Stimulated activated CD8-positive, alpha-beta memory T cell treated with anti-CD3 and anti-CD28 coated beads, Interleukin-4, amount 100 ng/mL, for 4 hours (primary cell): ENCODE data around the gene LAMP5.

ENCODE experiments used
- DNase-seq, 2 donors: peaks; one replicate each; pipeline ENCODE4 v3.0.0-alpha.2; 2020; ENCODE audit warnings: low read depth in 2 of 2, low spot score in 1 of 2

The LAMP5 gene

GRCh38 chr20:9514461-9515213, at the start of gene LAMP5:
TSS of gene LAMP5 (plus strand) at chr20:9514590. CDS start at chr20:9514853, 263 bp downstream.
- DNase-seq = no peak

GRCh38 chr20:9467995-9468394, 46.4 kb upstream of the LAMP5 start:
- no peak for DNase-seq

GRCh38 chr20:9474835-9475415, 39.5 kb upstream of the LAMP5 start:
- no peak for DNase-seq

- DNase-seq = no peak
Measured at GRCh38 chr20:9475456-9475855, 38.9 kb upstream of the LAMP5 start.

- DNase-seq = no peak
Measured at GRCh38 chr20:9476174-9476573, 38.2 kb upstream of the LAMP5 start.

- no peak for DNase-seq
Measured at GRCh38 chr20:9476637-9477036, 37.8 kb upstream of the LAMP5 start.

GRCh38 chr20:9478771-9479170, 35.6 kb upstream of the LAMP5 start:
- no peak for DNase-seq

- DNase-seq = no peak
Measured at GRCh38 chr20:9480066-9480465, 34.3 kb upstream of the LAMP5 start.

GRCh38 chr20:9482180-9482579, 32.2 kb upstream of the LAMP5 start:
- no peak for DNase-seq

- DNase-seq = no peak
Measured at GRCh38 chr20:9483131-9483530, 31.3 kb upstream of the LAMP5 start.

GRCh38 chr20:9485614-9486340, 28.6 kb upstream of the LAMP5 start:
- no peak for DNase-seq

- no peak for DNase-seq
Measured at GRCh38 chr20:9487231-9487630, 27.2 kb upstream of the LAMP5 start.

GRCh38 chr20:9488063-9488462, 26.3 kb upstream of the LAMP5 start:
- DNase-seq = no peak

GRCh38 chr20:9490161-9490560, 24.2 kb upstream of the LAMP5 start:
- no peak for DNase-seq

- DNase-seq = no peak
Measured at GRCh38 chr20:9490631-9491030, 23.8 kb upstream of the LAMP5 start.

GRCh38 chr20:9491324-9491723, 23.1 kb upstream of the LAMP5 start:
- DNase-seq = no peak

GRCh38 chr20:9492067-9492466, 22.3 kb upstream of the LAMP5 start:
- DNase-seq = no peak

GRCh38 chr20:9493803-9494202, 20.6 kb upstream of the LAMP5 start:
- DNase-seq = no peak

- DNase-seq = no peak
Measured at GRCh38 chr20:9495701-9496100, 18.7 kb upstream of the LAMP5 start.

- DNase-seq = no peak
Measured at GRCh38 chr20:9496155-9496554, 18.2 kb upstream of the LAMP5 start.

- no peak for DNase-seq
Measured at GRCh38 chr20:9498322-9498721, 16.1 kb upstream of the LAMP5 start.
